GM12892 (cell line): ENCODE measurements around the gene GP1BB.

Experiments used
- POLR2A ChIP-seq: IDR thresholded peaks from 2 replicates; pipeline ENCODE4 v1.6.1; 2011; ENCODE audit warnings: low read depth, low read length, control low read depth
- POLR2AphosphoS5 ChIP-seq: IDR thresholded peaks from 2 replicates; pipeline ENCODE4 v1.6.1; 2011; ENCODE audit warnings: low read depth, low read length, control low read depth
- TAF1 ChIP-seq: IDR thresholded peaks from 2 replicates; pipeline ENCODE4 v1.6.1; 2011; ENCODE audit warnings: low read depth, mild to moderate bottlenecking, control low read depth, low read length, borderline replicate concordance

DNA sequence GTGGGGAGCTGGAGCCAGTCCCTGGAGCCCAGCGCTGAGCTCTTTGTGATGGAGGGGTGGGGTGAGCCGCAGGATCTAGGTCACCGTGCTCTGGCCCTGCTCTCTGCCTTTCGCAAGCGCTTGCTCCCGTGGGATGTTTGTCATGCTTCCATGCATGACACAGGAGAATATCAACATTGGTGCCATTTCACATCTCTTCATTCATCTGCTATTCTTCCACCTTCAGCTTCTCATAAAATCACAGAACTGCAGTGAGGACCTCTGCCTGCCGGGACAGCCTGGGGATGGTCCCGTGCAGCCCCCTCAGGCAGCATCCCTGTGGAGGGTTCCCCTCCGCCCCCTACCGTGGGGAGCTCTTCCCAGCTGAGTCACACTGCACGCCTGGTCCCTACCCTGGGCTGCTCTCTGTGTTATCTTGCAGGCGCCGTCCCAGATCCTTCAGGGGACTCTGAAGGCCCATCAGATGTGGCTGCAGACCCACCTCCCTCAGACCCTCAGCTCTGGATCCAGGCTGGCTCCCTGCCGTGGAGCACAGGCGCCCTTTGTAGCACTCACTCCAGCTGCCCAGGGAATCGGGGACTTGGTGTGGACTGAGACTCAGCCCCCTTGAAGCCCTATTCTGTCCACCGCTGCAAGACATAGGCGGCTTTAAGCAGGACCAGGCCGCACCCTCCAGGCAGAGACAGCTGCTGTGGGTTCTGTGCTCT, 14.1 kb upstream of the GP1BB start:
- TF ChIP-seq POLR2A (no peak), POLR2AphosphoS5 (no peak), TAF1 (no peak)
